MM.1S (cell line): Measurements from ENCODE around the gene CWC25.
"Not testable (repeated sequence)": the region's sequence is repeated elsewhere in the genome, so short reads cannot be mapped to it uniquely, and the experiment has no call there.

Source experiments
- DNase-seq: peaks from one replicate; pipeline ENCODE4 v3.0.0-alpha.2; 2015
- H2AFZ ChIP-seq: fragments of 300-600 bp; sonication (generic); 2 replicates; pipeline ENCODE4 v1.6.0; 2016; ENCODE audit warnings: antibody characterized with exemption, low read length
- H3F3A ChIP-seq: fragments of 300-600 bp; sonication (generic); 2 replicates; pipeline ENCODE4 v1.6.1; 2016; ENCODE audit warnings: mild to moderate bottlenecking, antibody characterized with exemption, low read length, moderate library complexity, mixed read lengths; ENCODE audit not compliant: insufficient read depth
- H3K27ac ChIP-seq: fragments of 300-600 bp; sonication (generic); 2 replicates; pipeline ENCODE4 v1.5.1; 2016; ENCODE audit warnings: mild to moderate bottlenecking, low read length
- H3K27me3 ChIP-seq: fragments of 300-600 bp; sonication (generic); replicated peaks from 2 replicates; pipeline ENCODE4 v1.6.0; 2016; ENCODE audit warnings: low read length; ENCODE audit not compliant: insufficient read depth
- H3K36me3 ChIP-seq: fragments of 300-600 bp; sonication (generic); replicated peaks from 2 replicates; pipeline ENCODE4 v1.6.1; 2016; ENCODE audit warnings: mild to moderate bottlenecking, low read length, mixed read lengths; ENCODE audit not compliant: insufficient read depth
- H3K4me1 ChIP-seq: fragments of 300-600 bp; sonication (generic); 2 replicates; pipeline ENCODE4 v1.6.1; 2016; ENCODE audit warnings: low read length, mixed read lengths
- H3K4me2 ChIP-seq: fragments of 300-600 bp; sonication (generic); 2 replicates; pipeline ENCODE4 v1.6.0; 2016; ENCODE audit warnings: low read depth, low read length
- H3K4me3 ChIP-seq: fragments of 300-600 bp; sonication (generic); 2 replicates; pipeline ENCODE4 v1.5.1; 2016; ENCODE audit warnings: low read length, mixed read lengths
- H3K79me2 ChIP-seq: fragments of 300-600 bp; sonication (generic); 2 replicates; pipeline ENCODE4 v1.6.1; 2016; ENCODE audit warnings: mixed run types, low read length, mixed read lengths
- H3K9ac ChIP-seq: fragments of 300-600 bp; sonication (generic); 2 replicates; pipeline ENCODE4 v1.6.1; 2016; ENCODE audit warnings: low read length, mixed read lengths
- H3K9me2 ChIP-seq: fragments of 300-600 bp; sonication (generic); replicated peaks from 2 replicates; pipeline ENCODE4 v1.6.1; 2016; ENCODE audit warnings: mild to moderate bottlenecking, low read length, mixed read lengths; ENCODE audit not compliant: insufficient read depth
- H3K9me3 ChIP-seq: fragments of 300-600 bp; sonication (generic); replicated peaks from 2 replicates; pipeline ENCODE4 v1.6.1; 2016; ENCODE audit warnings: mild to moderate bottlenecking, low read length, mixed read lengths; ENCODE audit not compliant: insufficient read depth
- H4K20me1 ChIP-seq: fragments of 300-600 bp; sonication (generic); 2 replicates; pipeline ENCODE4 v1.6.1; 2016; ENCODE audit warnings: mild to moderate bottlenecking, low read length, moderate library complexity, mixed read lengths; ENCODE audit not compliant: insufficient read depth
- CTCF ChIP-seq: fragments of 300-600 bp; sonication (generic); IDR thresholded peaks from 2 replicates; pipeline ENCODE4 v1.5.1; 2016; ENCODE audit warnings: antibody characterized with exemption, low read length, mixed read lengths
- EZH2 ChIP-seq: fragments of 300-600 bp; sonication (generic); optimal IDR thresholded peaks from 2 replicates; pipeline ENCODE3; 2017; ENCODE audit warnings: low read depth, mild to moderate bottlenecking, antibody characterized with exemption, low read length, mixed read lengths
- EZH2phosphoT487 ChIP-seq: fragments of 300-600 bp; sonication (generic); IDR thresholded peaks from 2 replicates; pipeline ENCODE4 v1.6.1; 2018; ENCODE audit warnings: antibody characterized with exemption, low read length

The CWC25 gene

GRCh38 chr17:38794221-38794620 lies 30.9 kb downstream of the CWC25 start:
- TF ChIP-seq CTCF: no peak
- no peak for TF ChIP-seq EZH2phosphoT487
- TF ChIP-seq EZH2: no peak
- H3K36me3 ChIP-seq: no peaks in the 10 kb centered on the region
- no peak overlapping the region for H3K4me3 ChIP-seq

GRCh38 chr17:38791162-38791561 lies 34.0 kb downstream of the CWC25 start:
- Histone ChIP-seq H3K27me3 (no peaks in the 10 kb centered on the region), H3K9me2 (no peaks in the 10 kb centered on the region), H3F3A (no peaks in the 10 kb centered on the region), H3K36me3 (no peaks in the 10 kb centered on the region), H3K9ac (no peak overlapping the region), H4K20me1 (no peaks in the 10 kb centered on the region), H3K4me1 (0 out of 2 replicates have a peak, but pooled peaks cover 1% of the 10 kb centered on the region), H3K79me2 (peaks cover 36% of the 10 kb centered on the region), H3K4me3 (no peak overlapping the region), H3K27ac (no peak overlapping the region), H3K4me2 (no peak overlapping the region), H2AFZ (no peak overlapping the region), H3K9me3 (no peaks in the 10 kb centered on the region)
- TF ChIP-seq EZH2phosphoT487 (no peak), EZH2 (no peak), CTCF (no peak)
- DNase-seq: no peak

More at GRCh38 chr17:38794221-38794620, 30.9 kb downstream of the CWC25 start:
- Histone ChIP-seq H3K4me1 (peaks cover 17% of the 10 kb centered on the region; the same call in 1 of the 2 replicates), H2AFZ (no peak overlapping the region), H3K27me3 (no peaks in the 10 kb centered on the region), H3K27ac (no peak overlapping the region), H4K20me1 (no peaks in the 10 kb centered on the region), H3K9me2 (no peaks in the 10 kb centered on the region), H3K4me2 (no peak overlapping the region), H3K9ac (no peak overlapping the region), H3K9me3 (no peaks in the 10 kb centered on the region), H3F3A (peaks cover 12% of the 10 kb centered on the region; the same call in 1 of the 2 replicates), H3K79me2 (peaks cover 64% of the 10 kb centered on the region)
- DNase-seq: no peak

GRCh38 chr17:38790148-38790707 lies 34.9 kb downstream of the CWC25 start:
- not testable (repeated sequence) for H2AFZ ChIP-seq, H3F3A ChIP-seq, H3K9me3 ChIP-seq, H3K27ac ChIP-seq, H4K20me1 ChIP-seq, H3K4me3 ChIP-seq, H3K9ac ChIP-seq, DNase-seq, H3K4me1 ChIP-seq, H3K4me2 ChIP-seq, H3K27me3 ChIP-seq, H3K36me3 ChIP-seq, H3K9me2 ChIP-seq
- peaks cover 27% of the 10 kb centered on the region for H3K79me2 ChIP-seq

DNA sequence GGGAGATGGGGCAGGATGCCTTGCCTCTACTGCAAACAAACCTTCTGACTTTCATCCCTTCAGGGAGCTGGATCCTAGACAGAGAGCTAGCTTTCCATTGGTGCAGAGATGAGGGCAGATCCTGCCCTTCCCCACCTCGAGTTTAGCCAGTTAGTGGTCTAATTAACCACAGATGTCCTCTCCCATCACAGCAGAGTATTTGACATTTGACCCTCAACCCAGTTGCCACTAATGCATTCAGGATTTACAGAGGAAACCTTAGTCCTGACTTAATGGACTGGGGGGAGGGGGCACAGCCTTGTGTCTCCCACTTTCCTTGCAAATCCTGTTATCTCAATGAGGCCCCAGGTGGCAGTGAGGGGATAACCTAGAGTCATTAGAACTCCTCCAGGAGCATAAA lies 35.9 kb downstream of the CWC25 start:
- TF ChIP-seq CTCF (no peak), EZH2phosphoT487 (no peak), EZH2 (no peak)
- no peak overlapping the region for H3K27ac ChIP-seq
- no peak overlapping the region for H2AFZ ChIP-seq
- no peaks in the 10 kb centered on the region for H3K9me3 ChIP-seq
- no peak overlapping the region for H3K4me2 ChIP-seq
- no peaks in the 10 kb centered on the region for H3F3A ChIP-seq
- H3K9ac ChIP-seq: no peak overlapping the region
- H3K4me3 ChIP-seq: no peak overlapping the region
- peaks cover 23% of the 10 kb centered on the region for H3K79me2 ChIP-seq
- no peaks in the 10 kb centered on the region for H3K4me1 ChIP-seq
- DNase-seq: no peak
- H4K20me1 ChIP-seq: no peaks in the 10 kb centered on the region
- no peaks in the 10 kb centered on the region for H3K36me3 ChIP-seq
- no peaks in the 10 kb centered on the region for H3K9me2 ChIP-seq
- no peaks in the 10 kb centered on the region for H3K27me3 ChIP-seq

GRCh38 chr17:38787999-38788398 lies 37.1 kb downstream of the CWC25 start:
- H4K20me1 ChIP-seq, H3K9me3 ChIP-seq, DNase-seq, H3K9ac ChIP-seq, H3K36me3 ChIP-seq, H2AFZ ChIP-seq, H3F3A ChIP-seq, H3K4me3 ChIP-seq, H3K9me2 ChIP-seq, H3K4me1 ChIP-seq, H3K4me2 ChIP-seq, H3K27ac ChIP-seq, H3K27me3 ChIP-seq: not testable (repeated sequence)
- peaks cover 13% of the 10 kb centered on the region for H3K79me2 ChIP-seq
